Measurements from ENCODE around the gene SLC38A7.
"Not testable (repeated sequence)": the region's sequence is repeated elsewhere in the genome, so short reads cannot be mapped to it uniquely, and the experiment has no call there.

Gene SLC38A7, protein sequence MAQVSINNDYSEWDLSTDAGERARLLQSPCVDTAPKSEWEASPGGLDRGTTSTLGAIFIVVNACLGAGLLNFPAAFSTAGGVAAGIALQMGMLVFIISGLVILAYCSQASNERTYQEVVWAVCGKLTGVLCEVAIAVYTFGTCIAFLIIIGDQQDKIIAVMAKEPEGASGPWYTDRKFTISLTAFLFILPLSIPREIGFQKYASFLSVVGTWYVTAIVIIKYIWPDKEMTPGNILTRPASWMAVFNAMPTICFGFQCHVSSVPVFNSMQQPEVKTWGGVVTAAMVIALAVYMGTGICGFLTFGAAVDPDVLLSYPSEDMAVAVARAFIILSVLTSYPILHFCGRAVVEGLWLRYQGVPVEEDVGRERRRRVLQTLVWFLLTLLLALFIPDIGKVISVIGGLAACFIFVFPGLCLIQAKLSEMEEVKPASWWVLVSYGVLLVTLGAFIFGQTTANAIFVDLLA

DNA sequence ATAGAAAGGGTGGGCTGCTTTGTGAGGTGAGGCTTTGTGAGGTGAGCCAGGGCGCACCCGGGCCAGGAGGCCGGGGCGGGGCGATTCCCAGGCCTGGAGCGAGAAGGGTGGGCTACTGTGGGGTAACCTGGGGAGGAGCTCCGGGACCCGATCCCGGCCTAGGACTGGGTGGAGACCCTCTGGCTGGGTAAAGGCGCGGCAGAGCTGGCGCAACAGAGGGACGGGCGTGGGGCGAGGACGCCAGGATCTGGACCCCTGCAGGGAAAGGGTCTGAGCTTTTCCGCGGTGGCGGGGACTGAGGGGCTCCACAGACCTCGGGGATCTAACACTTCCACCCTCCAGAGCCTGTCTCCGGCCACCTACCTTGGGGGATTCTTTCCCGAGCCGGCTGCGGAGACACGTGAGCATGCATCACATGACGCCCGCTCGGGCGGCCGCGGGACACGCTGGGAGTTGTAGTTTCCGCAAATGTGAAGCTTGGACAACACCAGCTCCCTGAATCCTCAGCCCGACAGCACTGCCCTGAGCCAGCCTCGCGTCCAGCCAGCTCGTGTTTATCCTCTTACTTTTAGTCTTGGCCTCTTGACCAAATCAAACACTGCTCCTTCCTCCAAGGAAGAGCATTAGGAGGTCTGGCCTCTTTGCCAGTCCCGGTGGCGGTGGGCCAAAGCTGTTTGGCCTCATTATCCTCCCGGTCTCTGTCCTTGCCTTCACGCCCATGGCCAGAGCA, at the start of gene SLC38A7:
Gene SLC38A7 (minus strand): TSS at position 417 of the 730 bp plus-strand sequence. CDS start 4,644 bp downstream, outside the sequence.
- DNase-seq, result peak; percentile 27 to 76

- DNase-seq, result peak; percentile 60 to 72
Observed at GRCh38 chr16:58733671-58734458, 49.3 kb upstream of the SLC38A7 start, which contains the start of gene GOT2. Gene GOT2 (minus strand): TSS chr16:58734316. CDS start chr16:58734228, 88 bp downstream.

GRCh38 chr16:58733248-58733670, 48.7 kb upstream of the SLC38A7 start:
- DNase-seq, result peak in 1 of 2 experiments; percentile 28

- no peak for DNase-seq
Observed at GRCh38 chr16:58732545-58733247, 48.1 kb upstream of the SLC38A7 start.

- DNase-seq, result no peak
Observed at GRCh38 chr16:58730724-58731370, 46.3 kb upstream of the SLC38A7 start.

- DNase-seq, result no peak
Observed at GRCh38 chr16:58727796-58728568, 43.4 kb upstream of the SLC38A7 start.

- no peak for DNase-seq
Observed at GRCh38 chr16:58727028-58727781, 42.6 kb upstream of the SLC38A7 start.

DNA sequence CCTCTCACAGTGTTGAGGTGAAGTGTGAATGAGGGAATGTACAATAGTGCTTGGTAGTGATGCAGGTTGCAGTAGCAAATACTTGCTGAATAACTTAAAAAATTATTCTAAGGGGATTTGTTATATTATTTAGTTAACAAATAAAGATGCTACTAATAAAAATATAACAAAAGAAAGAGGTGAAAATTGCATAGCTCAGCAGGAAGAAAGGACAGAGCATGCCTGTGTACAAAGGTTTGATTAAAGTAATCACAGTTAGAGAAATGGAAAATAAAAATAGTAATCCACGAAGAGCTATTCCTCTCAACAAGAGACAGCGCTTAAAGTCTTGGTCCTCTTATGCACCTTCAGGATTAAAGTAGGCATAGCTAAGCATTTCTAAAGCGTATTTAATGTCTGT, 38.5 kb upstream of the SLC38A7 start:
- no peak for DNase-seq

DNA sequence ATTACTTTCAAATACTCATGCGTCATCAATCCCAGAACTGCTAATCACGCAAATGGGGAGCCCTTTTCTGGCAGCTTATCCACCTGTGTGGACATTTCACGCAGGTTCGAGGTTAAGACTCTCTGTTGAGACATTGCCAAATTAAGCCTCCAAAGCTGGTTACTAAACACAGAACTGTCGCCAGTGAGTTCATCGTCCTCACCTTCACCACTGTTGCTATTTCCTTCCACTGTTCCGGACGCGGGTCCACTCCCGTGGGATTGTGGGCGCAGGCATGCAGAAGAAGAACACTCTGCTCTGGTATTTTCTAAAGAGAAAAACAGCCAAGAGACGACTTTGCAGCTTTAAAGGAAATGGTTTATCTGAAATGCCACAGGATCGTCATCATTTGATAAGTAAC, 33.4 kb upstream of the SLC38A7 start:
- DNase-seq, result no peak

- no peak for DNase-seq
Observed at GRCh38 chr16:58716468-58716867, 31.9 kb upstream of the SLC38A7 start.

- no peak for DNase-seq
Observed at GRCh38 chr16:58713742-58714141, 29.2 kb upstream of the SLC38A7 start.

DNA sequence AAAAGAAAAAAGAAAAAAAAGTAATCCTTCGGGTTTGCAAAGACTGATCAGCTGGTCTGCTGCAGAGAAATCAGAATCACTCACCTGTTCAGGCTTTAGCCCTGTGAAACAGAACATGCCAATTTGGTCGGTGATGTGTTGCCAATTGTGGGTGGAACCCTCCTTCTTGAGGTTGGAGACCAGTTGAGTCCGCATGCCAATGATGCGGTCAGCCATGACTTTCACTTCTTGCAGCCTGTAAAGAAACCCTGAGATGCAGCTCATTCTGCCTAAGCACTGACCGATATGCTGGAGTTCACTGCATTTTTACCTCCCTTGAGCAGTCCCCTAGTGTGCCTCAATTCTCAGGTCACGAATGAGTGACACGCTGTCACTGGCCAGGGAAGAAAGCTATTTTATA, 24.8 kb upstream of the SLC38A7 start:
- no peak for DNase-seq

GRCh38 chr16:58699151-58699550, 14.6 kb upstream of the SLC38A7 start:
- DNase-seq, result no peak

DNA sequence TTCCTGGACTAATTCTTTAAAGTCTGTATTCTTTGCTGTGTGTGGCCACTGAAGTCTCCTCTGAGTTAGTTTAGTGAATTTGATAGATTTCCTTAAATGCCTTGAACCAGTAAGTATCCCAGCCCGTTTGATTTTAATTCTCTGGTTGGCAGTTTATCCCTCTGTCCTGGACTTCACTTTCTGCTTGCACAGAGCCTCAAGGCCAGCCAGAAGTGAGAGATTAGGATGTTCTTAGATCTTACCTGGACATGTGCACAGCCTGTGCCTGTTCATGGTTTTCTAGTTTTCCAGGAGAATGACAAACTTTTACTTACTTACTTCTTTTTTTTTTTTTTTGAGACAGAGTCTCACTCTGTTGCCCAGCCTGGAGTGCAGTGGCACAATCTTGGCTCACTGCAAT, 10.8 kb upstream of the SLC38A7 start:
- DNase-seq, result no peak

DNA sequence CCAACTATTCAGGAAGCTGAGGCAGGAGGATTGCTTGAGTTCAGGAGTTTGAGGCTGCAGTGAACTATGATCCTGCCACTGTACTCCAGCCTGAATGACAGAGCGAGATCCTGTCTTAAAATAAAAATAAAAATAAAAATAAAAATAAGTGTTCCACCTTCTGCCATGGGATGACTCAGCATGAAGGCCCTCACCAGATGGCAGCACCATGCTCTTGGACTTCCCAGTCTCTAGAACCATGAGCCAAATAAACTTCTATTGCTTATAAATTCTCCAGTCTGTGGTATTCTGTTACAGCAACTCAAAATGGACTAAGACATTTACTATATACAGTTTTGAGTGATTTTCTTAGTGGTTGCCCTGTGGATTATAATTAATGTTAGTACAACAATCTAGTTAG, 7.9 kb upstream of the SLC38A7 start:
- no peak for DNase-seq

DNA sequence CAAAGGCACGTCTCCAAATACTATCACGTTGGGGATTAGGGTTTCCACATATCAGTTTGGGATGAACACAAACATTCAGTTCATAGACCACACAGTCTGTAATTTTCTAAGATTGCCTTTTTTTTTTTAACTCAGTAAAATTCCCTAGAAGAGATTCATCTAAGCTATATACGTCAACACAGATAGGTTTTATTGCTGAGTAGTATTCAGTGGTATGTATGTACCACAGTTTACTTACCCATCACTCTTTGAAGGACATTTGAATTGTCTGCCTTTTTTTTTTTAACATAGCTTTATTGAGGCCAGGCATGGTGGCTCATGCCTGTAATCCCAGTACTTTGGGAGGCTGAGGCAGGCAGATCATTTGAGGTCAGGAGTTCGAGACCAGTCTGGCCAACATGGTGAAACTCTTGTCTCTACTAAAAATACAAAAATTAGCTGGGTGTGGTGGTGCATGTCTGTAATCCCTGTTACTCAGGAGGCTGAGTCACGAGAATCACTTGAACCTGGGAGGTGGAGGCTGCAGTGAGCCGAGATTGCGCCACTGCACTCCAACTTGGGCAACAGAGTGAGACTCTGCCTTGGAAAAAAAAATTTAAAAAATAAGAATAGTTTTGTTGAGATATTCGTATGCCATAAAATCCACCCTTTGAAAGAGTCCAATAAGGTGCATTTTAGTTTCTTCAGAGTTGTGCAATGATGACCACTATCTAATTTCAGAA, 2.6 kb upstream of the SLC38A7 start:
- DNase-seq, result not testable (repeated sequence)

DNA sequence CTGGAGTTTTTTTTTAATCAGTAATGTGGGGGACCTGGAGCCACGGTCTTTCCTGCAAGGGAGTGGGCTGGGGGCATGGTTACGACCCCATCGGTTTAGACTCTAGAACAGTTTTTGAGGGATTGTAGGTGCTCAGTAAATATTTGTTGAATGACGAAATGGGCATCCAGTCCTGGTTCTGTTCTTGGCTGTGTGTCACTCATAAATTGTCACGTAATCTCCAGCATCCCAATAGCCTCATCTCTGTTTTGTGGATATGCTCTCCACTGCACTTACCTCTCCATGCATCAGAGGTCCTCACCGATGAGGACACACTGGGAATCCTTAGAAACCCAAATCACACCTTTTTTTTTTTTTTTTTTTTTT, 497 bp upstream of the SLC38A7 start:
- DNase-seq, result no peak

- DNase-seq, result no peak
Observed at GRCh38 chr16:58684001-58684353, 593 bp downstream of the SLC38A7 start.

DNA sequence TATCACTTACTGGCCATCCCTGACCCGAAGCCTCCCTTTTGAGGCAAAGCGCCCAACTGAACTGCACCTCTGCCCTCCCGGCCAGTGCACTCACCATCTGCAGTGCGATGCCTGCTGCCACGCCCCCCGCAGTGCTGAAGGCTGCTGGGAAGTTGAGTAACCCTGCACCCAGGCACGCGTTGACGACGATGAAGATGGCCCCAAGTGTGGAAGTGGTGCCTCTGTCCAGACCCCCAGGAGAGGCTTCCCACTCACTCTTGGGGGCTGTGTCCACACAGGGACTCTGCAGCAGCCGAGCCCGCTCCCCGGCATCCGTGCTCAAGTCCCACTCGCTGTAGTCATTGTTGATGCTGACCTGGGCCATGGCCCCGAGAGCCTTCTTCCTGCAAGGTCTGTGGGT, 4.8 kb downstream of the SLC38A7 start:
- DNase-seq, result no peak

- DNase-seq, result no peak
Observed at GRCh38 chr16:58678716-58679115, 5.9 kb downstream of the SLC38A7 start.
